Nephron progenitor cell (in vitro differentiated cells): Measurements from ENCODE around the gene ATAD3A.

Source experiments
- DNase-seq: peaks from one replicate; pipeline ENCODE4 v3.0.0; 2021
- H3K27ac Mint-ChIP-seq: 2 replicates; pipeline ENCODE4 v1.8.0; 2021; ENCODE audit warnings: mild to moderate bottlenecking, moderate library complexity, mixed read lengths
- H3K27me3 Mint-ChIP-seq: 2 replicates; pipeline ENCODE4 v1.8.0; 2021; ENCODE audit warnings: mild to moderate bottlenecking, low read depth, mixed read lengths; ENCODE audit not compliant: poor library complexity
- H3K36me3 Mint-ChIP-seq: 2 replicates; pipeline ENCODE4 v1.8.0; 2021; ENCODE audit warnings: low read depth, mixed read lengths
- H3K4me1 Mint-ChIP-seq: 2 replicates; pipeline ENCODE4 v1.8.0; 2021; ENCODE audit warnings: mixed read lengths
- H3K4me3 Mint-ChIP-seq: 2 replicates; pipeline ENCODE4 v1.8.0; 2021; ENCODE audit warnings: mild to moderate bottlenecking, moderate library complexity, mixed read lengths
- H3K9me3 Mint-ChIP-seq: 2 replicates; pipeline ENCODE4 v1.8.0; 2021; ENCODE audit warnings: mild to moderate bottlenecking, moderate library complexity, mixed read lengths
- CTCF ChIP-seq: fragments of 200-600 bp; sonication (generic); IDR thresholded peaks from 2 replicates; pipeline ENCODE4 v1.5.0; 2021; ENCODE audit warnings: antibody characterized with exemption

ATAD3A gene

GRCh38 chr1:1567152-1567875 is 55.4 kb downstream of the ATAD3A start:
- Mint-ChIP-seq H3K9me3 (peaks cover 4% of the 10 kb centered on the region), H3K4me1 (peaks cover 37% of the 10 kb centered on the region), H3K4me3 (no peak overlapping the region), H3K27ac (peak overlapping the region; percentile 85), H3K36me3 (peaks cover 70% of the 10 kb centered on the region), H3K27me3 (no peaks in the 10 kb centered on the region)
- TF ChIP-seq CTCF = no peak
- no peak for DNase-seq

GRCh38 chr1:1567891-1568291 is 55.9 kb downstream of the ATAD3A start:
- H3K27ac Mint-ChIP-seq = peak overlapping the region; percentile 85
- peaks cover 37% of the 10 kb centered on the region for H3K4me1 Mint-ChIP-seq
- peaks cover 65% of the 10 kb centered on the region for H3K36me3 Mint-ChIP-seq
- no peak overlapping the region for H3K4me3 Mint-ChIP-seq
- peaks cover 4% of the 10 kb centered on the region for H3K9me3 Mint-ChIP-seq
- DNase-seq = no peak
- no peak for TF ChIP-seq CTCF
- no peaks in the 10 kb centered on the region for H3K27me3 Mint-ChIP-seq

GRCh38 chr1:1569341-1569740 is 57.4 kb downstream of the ATAD3A start:
- Mint-ChIP-seq H3K27ac (peak overlapping the region; percentile 32), H3K4me3 (no peak overlapping the region), H3K27me3 (no peaks in the 10 kb centered on the region), H3K36me3 (peaks cover 55% of the 10 kb centered on the region), H3K9me3 (peaks cover 4% of the 10 kb centered on the region), H3K4me1 (peaks cover 37% of the 10 kb centered on the region)
- DNase-seq = no peak
- TF ChIP-seq CTCF = no peak

- peak; percentile 73 for DNase-seq
Observed at GRCh38 chr1:1573843-1574720, 62.1 kb downstream of the ATAD3A start.

GRCh38 chr1:1574721-1575537 is 63.0 kb downstream of the ATAD3A start, which contains the start of gene SSU72:
TSS of gene SSU72 (minus strand) at chr1:1574863. CDS start at chr1:1574557, 306 bp downstream.
- peaks cover 53% of the 10 kb centered on the region for H3K4me1 Mint-ChIP-seq
- no peaks in the 10 kb centered on the region for H3K9me3 Mint-ChIP-seq
- peaks cover 24% of the 10 kb centered on the region for H3K27me3 Mint-ChIP-seq
- DNase-seq = peak; percentile 93
- TF ChIP-seq CTCF = no peak
- peaks cover 14% of the 10 kb centered on the region for H3K36me3 Mint-ChIP-seq
- H3K4me3 Mint-ChIP-seq = peak within 1 kb of the TSS; percentile 99
- peak within 1 kb of the TSS; percentile 99 for H3K27ac Mint-ChIP-seq

More at GRCh38 chr1:1573843-1574720, 62.1 kb downstream of the ATAD3A start:
- Mint-ChIP-seq H3K36me3 (peaks cover 22% of the 10 kb centered on the region), H3K4me1 (peaks cover 56% of the 10 kb centered on the region), H3K27ac (peak overlapping the region; percentile 98), H3K9me3 (no peaks in the 10 kb centered on the region), H3K27me3 (peaks cover 15% of the 10 kb centered on the region), H3K4me3 (peak overlapping the region; percentile 93)
- TF ChIP-seq CTCF = peak; percentile 23
